Measurements from ENCODE around the gene TYW3. TPM values are rescaled to one million over a fixed set of nuclear protein-coding genes. Genes with fewer than 3 reads are reported as not detected.
A peak's percentile ranks its signal among the peaks of the same experiment; 100 is the strongest.

TYW3 gene
- polyA plus RNA-seq (2011; rRNA removed): 23.6 and 34.4 TPM in 2 replicates
- 12.8 and 15.2 TPM in 2 replicates for polyA minus RNA-seq (2011; rRNA and poly(A)+ RNA removed)

GRCh38 chr1:74732960-74733603 lies at the start of gene TYW3, which contains the start of gene CRYZ:
Gene TYW3 (plus strand): TSS chr1:74733152. CDS start chr1:74733245, 93 bp downstream.
Gene CRYZ (minus strand): TSS chr1:74733050. CDS start chr1:74724821, 8,229 bp downstream.
- peak; percentile 86 for DNase-seq (ENCODE audit: low read depth, low spot score)
- TF ChIP-seq, protein P1, sequence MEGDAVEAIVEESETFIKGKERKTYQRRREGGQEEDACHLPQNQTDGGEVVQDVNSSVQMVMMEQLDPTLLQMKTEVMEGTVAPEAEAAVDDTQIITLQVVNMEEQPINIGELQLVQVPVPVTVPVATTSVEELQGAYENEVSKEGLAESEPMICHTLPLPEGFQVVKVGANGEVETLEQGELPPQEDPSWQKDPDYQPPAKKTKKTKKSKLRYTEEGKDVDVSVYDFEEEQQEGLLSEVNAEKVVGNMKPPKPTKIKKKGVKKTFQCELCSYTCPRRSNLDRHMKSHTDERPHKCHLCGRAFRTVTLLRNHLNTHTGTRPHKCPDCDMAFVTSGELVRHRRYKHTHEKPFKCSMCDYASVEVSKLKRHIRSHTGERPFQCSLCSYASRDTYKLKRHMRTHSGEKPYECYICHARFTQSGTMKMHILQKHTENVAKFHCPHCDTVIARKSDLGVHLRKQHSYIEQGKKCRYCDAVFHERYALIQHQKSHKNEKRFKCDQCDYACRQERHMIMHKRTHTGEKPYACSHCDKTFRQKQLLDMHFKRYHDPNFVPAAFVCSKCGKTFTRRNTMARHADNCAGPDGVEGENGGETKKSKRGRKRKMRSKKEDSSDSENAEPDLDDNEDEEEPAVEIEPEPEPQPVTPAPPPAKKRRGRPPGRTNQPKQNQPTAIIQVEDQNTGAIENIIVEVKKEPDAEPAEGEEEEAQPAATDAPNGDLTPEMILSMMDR (IDR thresholded peaks at IDR 0.05; ENCODE audit: low read depth, low read length): no peak
- peak within 1 kb of the TSS; percentile 95 for H3K4me3 ChIP-seq (ENCODE audit: low read depth, low read length)
- H3K27ac ChIP-seq (ENCODE audit: low read depth, low read length): peak within 1 kb of the TSS; percentile 96
- ChIA-PET POLR2A (interaction anchor here (1.0 to 1.2 kb wide), 2 partner anchors 19 to 33 kb away, joined by 3 to 4 read pairs; no protein-coding TSS in a partner anchor), CTCF (interaction anchor here (0.5 to 3.4 kb wide), 26 partner anchors 9 to 533 kb away, joined by 3 to 45 read pairs (median 8); no protein-coding TSS in a partner anchor)
- H3K9me3 ChIP-seq (ENCODE audit: control insufficient read depth, insufficient read depth, low read length): no peaks in the 10 kb centered on the region
- H3K27me3 ChIP-seq (ENCODE audit: control insufficient read depth, insufficient read depth, low read length): no peaks in the 10 kb centered on the region

GRCh38 chr1:74683656-74684055 lies 49.3 kb upstream of the TYW3 start:
- no peak for DNase-seq (ENCODE audit: low read depth, low spot score)
- ChIA-PET POLR2A (no interaction called here), CTCF (no interaction called here)
- H3K27ac ChIP-seq (ENCODE audit: low read depth, low read length): no peak overlapping the region
- no peaks in the 10 kb centered on the region for H3K27me3 ChIP-seq (ENCODE audit: control insufficient read depth, insufficient read depth, low read length)
- TF ChIP-seq, protein P1 (IDR thresholded peaks at IDR 0.05; ENCODE audit: low read depth, low read length): no peak
- H3K9me3 ChIP-seq (ENCODE audit: control insufficient read depth, insufficient read depth, low read length): no peaks in the 10 kb centered on the region
- no peak overlapping the region for H3K4me3 ChIP-seq (ENCODE audit: low read depth, low read length)

GRCh38 chr1:74684301-74684700 lies 48.7 kb upstream of the TYW3 start:
- TF ChIP-seq, protein P1 (IDR thresholded peaks at IDR 0.05; ENCODE audit: low read depth, low read length): no peak
- no peaks in the 10 kb centered on the region for H3K9me3 ChIP-seq (ENCODE audit: control insufficient read depth, insufficient read depth, low read length)
- DNase-seq (ENCODE audit: low read depth, low spot score): no peak
- POLR2A ChIA-PET: no interaction called here
- CTCF ChIA-PET: no interaction called here
- H3K27ac ChIP-seq (ENCODE audit: low read depth, low read length): no peak overlapping the region
- no peaks in the 10 kb centered on the region for H3K27me3 ChIP-seq (ENCODE audit: control insufficient read depth, insufficient read depth, low read length)
- no peak overlapping the region for H3K4me3 ChIP-seq (ENCODE audit: low read depth, low read length)

DNA sequence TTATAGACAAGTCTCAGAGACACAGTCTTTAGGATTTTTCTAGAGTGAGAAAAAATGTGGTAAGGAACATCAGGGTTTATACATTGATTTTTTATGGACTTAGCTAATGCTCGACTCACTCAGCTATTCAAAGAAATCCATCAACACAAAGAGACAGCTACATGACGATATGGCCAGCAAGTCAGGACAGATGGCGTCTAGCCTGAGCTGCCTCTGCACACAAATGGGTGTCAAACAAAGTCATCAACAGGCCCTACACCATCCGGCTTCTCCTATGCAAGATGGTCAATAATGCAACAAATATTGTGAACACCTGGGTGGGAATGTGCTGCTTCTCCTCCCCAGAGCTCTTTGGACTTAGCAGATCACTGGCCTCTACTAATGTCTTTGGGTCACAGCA lies 46.0 kb upstream of the TYW3 start:
- POLR2A ChIA-PET: no interaction called here
- no peaks in the 10 kb centered on the region for H3K9me3 ChIP-seq (ENCODE audit: control insufficient read depth, insufficient read depth, low read length)
- H3K4me3 ChIP-seq (ENCODE audit: low read depth, low read length): no peak overlapping the region
- CTCF ChIA-PET: no interaction called here
- DNase-seq (ENCODE audit: low read depth, low spot score): no peak
- TF ChIP-seq, protein P1 (IDR thresholded peaks at IDR 0.05; ENCODE audit: low read depth, low read length): no peak
- H3K27ac ChIP-seq (ENCODE audit: low read depth, low read length): no peak overlapping the region
- H3K27me3 ChIP-seq (ENCODE audit: control insufficient read depth, insufficient read depth, low read length): no peaks in the 10 kb centered on the region

DNA sequence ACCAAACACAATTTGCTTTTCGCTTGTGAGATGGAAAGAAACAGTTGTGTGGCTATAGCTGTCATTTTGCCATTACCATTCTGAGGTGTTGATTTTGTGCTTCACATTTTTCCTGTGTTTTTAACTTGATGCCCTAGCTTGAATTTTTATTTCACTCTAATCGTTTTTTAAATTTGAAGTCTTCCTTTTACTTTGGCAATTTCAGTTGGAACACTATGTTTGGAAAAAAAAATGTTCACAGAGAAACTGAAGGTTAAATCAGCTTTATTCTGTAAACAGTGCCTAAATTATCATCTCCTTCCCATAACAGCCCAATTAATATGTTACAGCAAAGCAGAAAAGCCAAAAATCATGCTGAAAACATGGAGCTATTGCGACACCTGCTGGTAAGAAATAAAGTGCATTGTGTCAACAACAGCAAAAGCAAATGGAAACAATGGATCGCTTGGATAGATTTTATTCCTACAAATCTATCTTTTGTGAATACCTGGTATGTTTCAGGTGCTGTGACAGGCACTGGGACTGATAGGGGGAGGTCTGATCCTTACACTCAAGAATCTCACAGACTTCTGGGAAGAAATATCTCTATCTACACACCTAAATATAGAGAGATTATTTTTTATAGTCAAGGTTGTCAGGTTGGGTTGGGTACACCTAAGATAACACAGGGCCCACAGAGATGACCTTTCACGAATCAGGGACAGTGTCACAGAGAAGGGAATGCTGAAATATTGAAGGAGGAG lies 43.2 kb upstream of the TYW3 start:
- POLR2A ChIA-PET: no interaction called here
- H3K4me3 ChIP-seq (ENCODE audit: low read depth, low read length): no peak overlapping the region

More for the DNA sequence above, 43.2 kb upstream of the TYW3 start:
- Histone ChIP-seq H3K27me3 (ENCODE audit: control insufficient read depth, insufficient read depth, low read length) (no peaks in the 10 kb centered on the region), H3K27ac (ENCODE audit: low read depth, low read length) (no peak overlapping the region), H3K9me3 (ENCODE audit: control insufficient read depth, insufficient read depth, low read length) (no peaks in the 10 kb centered on the region)
- peak; percentile 24 for DNase-seq (ENCODE audit: low read depth, low spot score)
- CTCF ChIA-PET: interaction anchor here (0.6 to 5.1 kb wide), 51 partner anchors 9 to 1958 kb away, joined by 3 to 38 read pairs (median 4); partner anchors contain the start of genes CRYZ and TYW3
- TF ChIP-seq, protein P1 (IDR thresholded peaks at IDR 0.05; ENCODE audit: low read depth, low read length): peak; percentile 84
